Duodenal mucosa (tissue), 2 donors: ENCODE data around the gene BNIP2.
"Not testable (repeated sequence)": the region's sequence is repeated elsewhere in the genome, so short reads cannot be mapped to it uniquely, and the experiment has no call there.

ENCODE experiments used
- H3K27ac ChIP-seq: one replicate; pipeline ENCODE4 v1.7.0; 2013; ENCODE audit warnings: low read depth, low read length
- H3K27me3 ChIP-seq, 2 donors: one replicate each; pipeline ENCODE4 v1.7.0; 2013; ENCODE audit warnings: low read length in 2 of 2, control low read depth in 1 of 2; ENCODE audit not compliant: insufficient read depth in 2 of 2, control insufficient read depth in 1 of 2
- H3K36me3 ChIP-seq, 2 donors: one replicate each; pipeline ENCODE4 v1.7.0; 2013; ENCODE audit warnings: low read length in 2 of 2, control low read depth in 1 of 2; ENCODE audit not compliant: insufficient read depth in 2 of 2, control insufficient read depth in 1 of 2
- H3K4me1 ChIP-seq, 2 donors: one replicate each; pipeline ENCODE4 v1.7.0; 2013; ENCODE audit warnings: low read length in 2 of 2, control low read depth in 1 of 2; ENCODE audit not compliant: insufficient read depth in 2 of 2, control insufficient read depth in 1 of 2
- H3K4me3 ChIP-seq, 2 donors: one replicate each; pipeline ENCODE4 v1.7.0; 2013; ENCODE audit warnings: low read length in 2 of 2, low read depth in 1 of 2
- H3K9ac ChIP-seq, 2 donors: one replicate each; pipeline ENCODE4 v1.7.0; 2013; ENCODE audit warnings: low read length in 2 of 2, low read depth in 1 of 2
- H3K9me3 ChIP-seq, 2 donors: one replicate each; pipeline ENCODE4 v1.7.0; 2013; ENCODE audit warnings: low read length in 2 of 2, control low read depth in 1 of 2; ENCODE audit not compliant: control insufficient read depth in 1 of 2

The BNIP2 gene

GRCh38 chr15:59711451-59712243, 22.5 kb upstream of the BNIP2 start:
- peaks cover 0 to 4% of the 10 kb centered on the region in 2 donors for H3K9me3 ChIP-seq
- no peaks in the 10 kb centered on the region for H3K36me3 ChIP-seq
- H3K4me3 ChIP-seq = no peak overlapping the region
- H3K4me1 ChIP-seq = no peaks in the 10 kb centered on the region
- no peaks in the 10 kb centered on the region for H3K27me3 ChIP-seq
- no peak overlapping the region for H3K27ac ChIP-seq
- no peak overlapping the region for H3K9ac ChIP-seq

GRCh38 chr15:59707619-59708018, 18.5 kb upstream of the BNIP2 start:
- no peak overlapping the region for H3K27ac ChIP-seq
- peaks cover 0 to 4% of the 10 kb centered on the region in 2 donors for H3K9me3 ChIP-seq
- H3K4me1 ChIP-seq = no peaks in the 10 kb centered on the region

GRCh38 chr15:59703979-59704796, 15.1 kb upstream of the BNIP2 start:
- H3K36me3 ChIP-seq = no peaks in the 10 kb centered on the region
- peaks cover 0 to 4% of the 10 kb centered on the region in 2 donors for H3K9me3 ChIP-seq
- H3K27me3 ChIP-seq = peaks cover 0 to 2% of the 10 kb centered on the region in 2 donors
- no peak overlapping the region for H3K9ac ChIP-seq
- no peaks in the 10 kb centered on the region for H3K4me1 ChIP-seq
- H3K4me3 ChIP-seq = no peak overlapping the region
- no peak overlapping the region for H3K27ac ChIP-seq

More at GRCh38 chr15:59707619-59708018, 18.5 kb upstream of the BNIP2 start:
- Histone ChIP-seq H3K27me3 (no peaks in the 10 kb centered on the region), H3K4me3 (no peak overlapping the region), H3K36me3 (no peaks in the 10 kb centered on the region), H3K9ac (no peak overlapping the region)

- Histone ChIP-seq H3K4me3 (no peak overlapping the region), H3K4me1 (no peaks in the 10 kb centered on the region), H3K9ac (no peak overlapping the region), H3K9me3 (no peaks in the 10 kb centered on the region), H3K36me3 (no peaks in the 10 kb centered on the region), H3K27ac (no peak overlapping the region), H3K27me3 (peaks cover 0 to 2% of the 10 kb centered on the region in 2 donors)
These were observed 13.2 kb upstream of the BNIP2 start for GRCh38 chr15:59702351-59702750.

DNA sequence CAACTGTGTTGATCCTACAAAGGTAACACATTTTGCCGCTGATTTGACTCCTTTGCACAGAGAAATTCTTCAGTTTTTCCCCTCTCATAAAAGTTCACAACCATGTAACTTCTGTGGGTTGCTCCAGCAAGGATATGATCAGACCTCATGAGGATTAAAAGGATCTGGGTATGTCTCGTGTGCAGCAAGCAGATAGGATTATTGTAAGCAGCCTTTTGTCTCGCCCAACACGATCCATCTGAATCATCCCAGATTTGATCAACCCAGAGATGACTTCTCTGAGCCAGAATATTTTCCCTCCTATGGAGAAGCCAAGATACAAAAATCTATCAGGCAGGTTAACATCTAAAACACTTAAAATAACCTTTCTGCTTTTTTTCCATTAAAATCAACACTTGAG, 12.8 kb upstream of the BNIP2 start:
- no peak overlapping the region for H3K9ac ChIP-seq

GRCh38 chr15:59699810-59700431, 10.8 kb upstream of the BNIP2 start:
- no peak overlapping the region for H3K27ac ChIP-seq
- H3K36me3 ChIP-seq = no peaks in the 10 kb centered on the region
- H3K9me3 ChIP-seq = no peaks in the 10 kb centered on the region
- peaks cover 0 to 2% of the 10 kb centered on the region in 2 donors for H3K27me3 ChIP-seq
- no peak overlapping the region for H3K9ac ChIP-seq
- H3K4me3 ChIP-seq = no peak overlapping the region
- H3K4me1 ChIP-seq = no peaks in the 10 kb centered on the region

More for the DNA sequence above, 12.8 kb upstream of the BNIP2 start:
- H3K9me3 ChIP-seq = no peaks in the 10 kb centered on the region
- no peaks in the 10 kb centered on the region for H3K4me1 ChIP-seq
- peaks cover 0 to 2% of the 10 kb centered on the region in 2 donors for H3K27me3 ChIP-seq
- H3K36me3 ChIP-seq = no peaks in the 10 kb centered on the region
- no peak overlapping the region for H3K27ac ChIP-seq
- no peak overlapping the region for H3K4me3 ChIP-seq

DNA sequence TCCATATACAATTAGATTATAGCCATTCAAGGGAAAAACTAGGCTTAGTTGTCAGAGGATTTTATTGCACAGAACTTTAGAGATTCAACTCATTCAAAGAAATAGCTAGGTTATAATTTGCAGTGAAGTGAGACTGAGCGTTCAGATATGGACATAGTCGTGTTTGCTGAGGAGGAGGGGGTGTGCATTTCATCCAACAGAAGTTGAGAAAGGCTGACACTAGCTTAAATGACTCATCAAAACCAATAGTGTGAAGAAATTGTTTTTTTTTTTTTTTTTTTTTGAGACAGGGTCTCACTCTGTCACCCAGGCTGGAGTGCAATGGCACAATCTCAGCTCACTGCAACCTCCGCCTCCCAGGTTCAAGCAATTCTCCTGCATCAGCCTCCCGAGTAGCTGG, 8.9 kb upstream of the BNIP2 start:
- not testable (repeated sequence) for H3K27ac ChIP-seq, H3K4me3 ChIP-seq, H3K36me3 ChIP-seq, H3K4me1 ChIP-seq, H3K9ac ChIP-seq, H3K9me3 ChIP-seq, H3K27me3 ChIP-seq

GRCh38 chr15:59696332-59696731, 7.2 kb upstream of the BNIP2 start:
- H3K9ac ChIP-seq = no peak overlapping the region
- H3K27me3 ChIP-seq = no peaks in the 10 kb centered on the region
- no peaks in the 10 kb centered on the region for H3K36me3 ChIP-seq
- H3K27ac ChIP-seq = no peak overlapping the region
- H3K9me3 ChIP-seq = no peaks in the 10 kb centered on the region
- no peak overlapping the region for H3K4me3 ChIP-seq
- peaks cover 0 to 4% of the 10 kb centered on the region in 2 donors for H3K4me1 ChIP-seq

- H3K27me3 ChIP-seq = no peaks in the 10 kb centered on the region
- H3K9me3 ChIP-seq = no peaks in the 10 kb centered on the region
- H3K9ac ChIP-seq = no peak overlapping the region
- H3K4me1 ChIP-seq = peaks cover 5 to 9% of the 10 kb centered on the region in 2 donors
- H3K36me3 ChIP-seq = no peaks in the 10 kb centered on the region
- H3K27ac ChIP-seq = no peak overlapping the region
- H3K4me3 ChIP-seq = peak overlapping the region in 1 of 2 donors; percentile 4
These were observed 5.7 kb upstream of the BNIP2 start for GRCh38 chr15:59694779-59695178.
